Measurements from ENCODE around the gene DNM2. TPM values are rescaled to one million over a fixed set of nuclear protein-coding genes. Genes with fewer than 3 reads are reported as not detected.

The DNM2 gene
- polyA plus RNA-seq, 2 of the 4 experiments (the other 2 are of a cell fraction): 32.9 to 58.5 TPM

- Histone ChIP-seq H3K4me1 (peaks cover 9% of the 10 kb centered on the region; the same call in 1 of the 3 replicates), H3K4me3 (no peak overlapping the region), H3K9me3 (no peaks in the 10 kb centered on the region), H3K27ac (no peak overlapping the region), H3K4me2 (no peak overlapping the region)
- no peak for TF ChIP-seq CEBPB (IDR thresholded peaks at IDR 0.05)
- TF ChIP-seq ZC3H11A (IDR thresholded peaks at IDR 0.05): no peak
- no peak for TF ChIP-seq RAD21 (conservative IDR thresholded peaks at IDR 0.05 in 1 of 2, IDR thresholded peaks at IDR 0.05 in 1 of 2)
- TF ChIP-seq MAFK (IDR thresholded peaks at IDR 0.05; ENCODE audit: partially characterized antibody): no peak
- TF ChIP-seq NR3C1 (IDR thresholded peaks at IDR 0.05): no peak
- no peak for TF ChIP-seq POLR2A (IDR thresholded peaks at IDR 0.05; ENCODE audit: low read length)
- no peak for TF ChIP-seq FOSL2 (IDR thresholded peaks at IDR 0.05)
- no peak for TF ChIP-seq FOSL2 (CRISPR knock-in tag; IDR thresholded peaks at IDR 0.05)
- TF ChIP-seq EHMT2 (IDR thresholded peaks at IDR 0.05; ENCODE audit: low read depth): no peak
- no peak for TF ChIP-seq RNF2 (IDR thresholded peaks at IDR 0.05; ENCODE audit: borderline replicate concordance, low read depth)
- no peak for TF ChIP-seq POLR2AphosphoS2 (conservative IDR thresholded peaks at IDR 0.05; ENCODE audit: low read length)
- ATAC-seq (no peak), DNase-seq (ENCODE audit: low read depth in 1 of 2, low spot score in 1 of 2) (no peak), FAIRE-seq (no peak)
- POLR2A ChIA-PET: no interaction called here
- CTCF ChIA-PET: interaction anchor here (0.8 to 1.6 kb wide), 3 partner anchors 17 to 111 kb away, joined by 3 to 9 read pairs (median 6); no protein-coding TSS in a partner anchor
- no CpG with 5 or more reads among the region's 5 CpGs for WGBS (ENCODE audit: missing lambda C conversion rate)
These were observed 26.0 kb upstream of the DNM2 start for GRCh38 chr19:10691883-10692282.

GRCh38 chr19:10692673-10693264, 25.1 kb upstream of the DNM2 start:
- peaks cover 9% of the 10 kb centered on the region; the same call in 1 of the 3 replicates for H3K4me1 ChIP-seq
- H3K9me3 ChIP-seq: no peaks in the 10 kb centered on the region
- ATAC-seq (no peak), DNase-seq (ENCODE audit: low read depth in 1 of 2, low spot score in 1 of 2) (no peak), FAIRE-seq (no peak)
- no peak overlapping the region for H3K4me2 ChIP-seq
- ChIA-PET CTCF (interaction anchor here (0.8 to 1.6 kb wide), 5 partner anchors 11 to 120 kb away, joined by 3 to 9 read pairs (median 3); no protein-coding TSS in a partner anchor), POLR2A (no interaction called here)
- no peak overlapping the region for H3K4me3 ChIP-seq
- H3K27ac ChIP-seq: no peak overlapping the region
- 79% methylated on average over 3 of the region's 5 CpGs for WGBS (ENCODE audit: missing lambda C conversion rate)
- TF ChIP-seq POLR2AphosphoS2 (conservative IDR thresholded peaks at IDR 0.05; ENCODE audit: low read length): 0 out of 2 replicates have a peak, but pooled peaks have one; percentile 5
- no peak for TF ChIP-seq ELK1 (IDR thresholded peaks at IDR 0.05; ENCODE audit: low read depth, low read length)

GRCh38 chr19:10694706-10695307, 23.1 kb upstream of the DNM2 start:
- ChIA-PET CTCF (interaction anchor here (1.0 to 1.7 kb wide), 3 partner anchors 24 to 198 kb away, joined by 3 read pairs; no protein-coding TSS in a partner anchor), POLR2A (no interaction called here)
- no peaks in the 10 kb centered on the region for H3K9me3 ChIP-seq
- DNase-seq (ENCODE audit: low read depth in 1 of 2, low spot score in 1 of 2): no peak
- WGBS (ENCODE audit: missing lambda C conversion rate): 51% methylated on average over 16 of the region's 16 CpGs
- H3K4me1 ChIP-seq: peaks cover 9% of the 10 kb centered on the region; the same call in 1 of the 3 replicates
- peak overlapping the region; percentile 80 for H3K4me2 ChIP-seq
- H3K27ac ChIP-seq: no peak overlapping the region
- peak in 1 of 2 experiments; percentile 1; a peak in 3 of 6 replicates for ATAC-seq
- TF ChIP-seq MAX (IDR thresholded peaks at IDR 0.05) (no peak), RFX5 (IDR thresholded peaks at IDR 0.05) (no peak), E2F6 (IDR thresholded peaks at IDR 0.05; ENCODE audit: borderline replicate concordance, low read depth) (no peak), RAD21 (conservative IDR thresholded peaks at IDR 0.05 in 1 of 2, IDR thresholded peaks at IDR 0.05 in 1 of 2) (no peak), CBX8 (IDR thresholded peaks at IDR 0.05) (no peak)
- H3K4me3 ChIP-seq: no peak overlapping the region
- no peak for FAIRE-seq
